Measurements from ENCODE around the gene RNF183.

GRCh38 chr9:113345190-113345589, 42.0 kb upstream of the RNF183 start:
- TF ChIP-seq, protein P1, sequence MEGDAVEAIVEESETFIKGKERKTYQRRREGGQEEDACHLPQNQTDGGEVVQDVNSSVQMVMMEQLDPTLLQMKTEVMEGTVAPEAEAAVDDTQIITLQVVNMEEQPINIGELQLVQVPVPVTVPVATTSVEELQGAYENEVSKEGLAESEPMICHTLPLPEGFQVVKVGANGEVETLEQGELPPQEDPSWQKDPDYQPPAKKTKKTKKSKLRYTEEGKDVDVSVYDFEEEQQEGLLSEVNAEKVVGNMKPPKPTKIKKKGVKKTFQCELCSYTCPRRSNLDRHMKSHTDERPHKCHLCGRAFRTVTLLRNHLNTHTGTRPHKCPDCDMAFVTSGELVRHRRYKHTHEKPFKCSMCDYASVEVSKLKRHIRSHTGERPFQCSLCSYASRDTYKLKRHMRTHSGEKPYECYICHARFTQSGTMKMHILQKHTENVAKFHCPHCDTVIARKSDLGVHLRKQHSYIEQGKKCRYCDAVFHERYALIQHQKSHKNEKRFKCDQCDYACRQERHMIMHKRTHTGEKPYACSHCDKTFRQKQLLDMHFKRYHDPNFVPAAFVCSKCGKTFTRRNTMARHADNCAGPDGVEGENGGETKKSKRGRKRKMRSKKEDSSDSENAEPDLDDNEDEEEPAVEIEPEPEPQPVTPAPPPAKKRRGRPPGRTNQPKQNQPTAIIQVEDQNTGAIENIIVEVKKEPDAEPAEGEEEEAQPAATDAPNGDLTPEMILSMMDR (IDR thresholded peaks at IDR 0.05 in 8 of 11, conservative IDR thresholded peaks at IDR 0.05 in 3 of 11) = no peak
- no peak for TF ChIP-seq POLR2A (IDR thresholded peaks at IDR 0.05)
- no peak for TF ChIP-seq POLR2AphosphoS5 (IDR thresholded peaks at IDR 0.05)

Data from spleen (tissue), 7 donors.